ENCODE data around the gene PTGFR.

PTGFR gene

DNA sequence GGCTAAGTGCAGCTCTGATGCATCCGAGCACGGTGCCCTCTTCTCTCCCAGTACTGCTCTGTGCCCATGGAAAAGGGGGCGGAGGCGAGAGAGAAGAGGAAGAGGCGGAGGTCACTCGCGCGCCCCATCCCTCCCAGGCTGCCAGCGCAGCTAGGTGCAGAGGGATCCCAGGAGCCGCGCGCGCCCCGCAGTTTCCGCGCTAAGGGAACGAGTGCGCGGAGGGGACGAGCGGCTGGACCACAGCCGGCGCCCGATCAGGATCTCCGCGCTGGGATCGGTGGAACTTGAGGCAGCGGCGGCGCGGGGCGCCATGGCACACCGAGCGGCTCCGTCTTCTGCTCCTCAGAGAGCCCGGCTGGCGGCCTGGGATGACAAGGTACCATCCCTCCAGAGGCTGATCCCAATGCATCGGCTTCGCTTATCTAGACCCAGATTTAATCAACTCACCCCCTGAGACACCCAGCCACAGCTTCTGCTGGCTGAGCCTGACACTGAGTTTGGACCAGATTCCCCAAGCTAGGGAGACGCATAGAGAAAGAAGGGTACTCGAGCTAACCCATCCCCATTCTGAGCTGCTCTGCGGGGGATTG lies at the start of gene PTGFR:
Gene PTGFR (plus strand): TSS at position 114 of the 590 bp plus-strand sequence. CDS start 1,770 bp downstream, outside the sequence.
- peak within 1 kb of the TSS; percentile 92 for H3K27ac ChIP-seq
- TF ChIP-seq, protein P1, sequence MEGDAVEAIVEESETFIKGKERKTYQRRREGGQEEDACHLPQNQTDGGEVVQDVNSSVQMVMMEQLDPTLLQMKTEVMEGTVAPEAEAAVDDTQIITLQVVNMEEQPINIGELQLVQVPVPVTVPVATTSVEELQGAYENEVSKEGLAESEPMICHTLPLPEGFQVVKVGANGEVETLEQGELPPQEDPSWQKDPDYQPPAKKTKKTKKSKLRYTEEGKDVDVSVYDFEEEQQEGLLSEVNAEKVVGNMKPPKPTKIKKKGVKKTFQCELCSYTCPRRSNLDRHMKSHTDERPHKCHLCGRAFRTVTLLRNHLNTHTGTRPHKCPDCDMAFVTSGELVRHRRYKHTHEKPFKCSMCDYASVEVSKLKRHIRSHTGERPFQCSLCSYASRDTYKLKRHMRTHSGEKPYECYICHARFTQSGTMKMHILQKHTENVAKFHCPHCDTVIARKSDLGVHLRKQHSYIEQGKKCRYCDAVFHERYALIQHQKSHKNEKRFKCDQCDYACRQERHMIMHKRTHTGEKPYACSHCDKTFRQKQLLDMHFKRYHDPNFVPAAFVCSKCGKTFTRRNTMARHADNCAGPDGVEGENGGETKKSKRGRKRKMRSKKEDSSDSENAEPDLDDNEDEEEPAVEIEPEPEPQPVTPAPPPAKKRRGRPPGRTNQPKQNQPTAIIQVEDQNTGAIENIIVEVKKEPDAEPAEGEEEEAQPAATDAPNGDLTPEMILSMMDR (conservative IDR thresholded peaks at IDR 0.05), result no peak
- TF ChIP-seq ZFX (IDR thresholded peaks at IDR 0.05), result no peak

DNA sequence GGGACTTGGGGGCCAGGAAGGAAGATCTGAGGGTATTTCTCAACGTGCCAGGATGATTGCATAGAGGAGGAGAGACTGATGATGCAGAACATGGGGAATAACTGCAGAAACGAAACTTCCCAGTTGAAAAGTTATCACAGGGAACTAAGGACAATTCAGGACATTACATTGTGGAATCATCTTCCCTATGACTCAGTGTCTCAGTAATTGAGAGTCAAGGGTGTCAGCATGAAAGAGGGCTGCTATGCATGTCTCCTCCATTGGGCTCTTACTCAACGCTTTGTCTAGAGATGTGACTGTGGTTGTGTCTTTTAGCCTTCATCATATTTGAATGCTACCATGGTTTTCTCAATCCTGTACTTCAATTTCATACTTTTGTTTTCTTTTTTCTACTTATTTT lies 48.9 kb upstream of the PTGFR start:
- TF ChIP-seq ZFX (IDR thresholded peaks at IDR 0.05), result no peak
- TF ChIP-seq, protein P1 (conservative IDR thresholded peaks at IDR 0.05), result no peak
- H3K27ac ChIP-seq, result no peak overlapping the region

GRCh38 chr1:78447086-78447485 lies 43.7 kb upstream of the PTGFR start:
- TF ChIP-seq, protein P1 (conservative IDR thresholded peaks at IDR 0.05), result no peak
- no peak for TF ChIP-seq ZFX (IDR thresholded peaks at IDR 0.05)
- H3K27ac ChIP-seq, result no peak overlapping the region

DNA sequence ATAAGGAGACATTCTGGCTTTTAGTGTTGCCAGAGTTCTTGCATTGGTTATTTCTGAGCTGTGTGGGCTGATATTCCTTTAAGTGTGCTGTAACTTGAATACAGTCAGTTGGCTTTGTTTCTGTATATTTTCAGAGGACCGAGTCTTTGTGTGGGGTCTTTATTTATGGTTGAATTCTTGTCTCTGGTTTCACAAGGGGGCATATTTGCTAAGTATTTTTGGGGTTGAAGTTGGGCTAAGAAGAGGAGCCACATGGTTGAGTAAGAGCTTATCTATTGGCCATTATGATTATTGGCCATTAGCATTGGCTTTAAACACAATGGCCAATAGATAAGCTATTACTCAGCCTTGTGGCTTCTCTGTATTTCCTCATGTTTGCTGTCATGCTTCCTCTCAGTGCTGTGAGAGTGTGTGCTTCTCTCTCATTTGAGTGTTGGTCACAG lies 26.3 kb upstream of the PTGFR start:
- TF ChIP-seq, protein P1 (conservative IDR thresholded peaks at IDR 0.05), result no peak
- H3K27ac ChIP-seq, result no peak overlapping the region

- TF ChIP-seq, protein P1 (conservative IDR thresholded peaks at IDR 0.05), result no peak
- TF ChIP-seq ZFX (IDR thresholded peaks at IDR 0.05), result no peak
- H3K27ac ChIP-seq, result no peak overlapping the region
Measured at GRCh38 chr1:78465143-78465542, 25.6 kb upstream of the PTGFR start.

GRCh38 chr1:78468521-78468920 lies 22.3 kb upstream of the PTGFR start:
- no peak overlapping the region for H3K27ac ChIP-seq
- TF ChIP-seq ZFX (IDR thresholded peaks at IDR 0.05), result no peak
- TF ChIP-seq, protein P1 (conservative IDR thresholded peaks at IDR 0.05), result no peak

DNA sequence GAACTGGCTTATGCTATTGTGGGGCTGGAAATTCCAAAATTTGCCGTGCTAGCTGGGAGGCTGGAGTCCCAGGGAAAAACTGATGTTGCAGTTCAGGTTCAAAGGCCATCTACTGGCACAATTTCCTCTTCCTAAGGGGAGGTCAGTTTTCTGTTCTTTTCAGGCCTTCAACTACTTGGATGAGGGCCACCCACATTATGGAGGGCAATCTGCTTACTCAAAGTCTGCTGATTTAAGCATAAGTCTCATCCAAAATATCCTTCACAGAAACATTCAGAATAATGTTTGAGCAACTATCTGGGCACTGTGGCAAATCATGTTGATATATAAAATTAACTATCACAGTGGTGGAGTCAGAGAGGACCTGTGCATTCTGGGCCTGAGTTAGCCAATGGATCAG lies 21.2 kb upstream of the PTGFR start:
- H3K27ac ChIP-seq, result no peak overlapping the region
- TF ChIP-seq ZFX (IDR thresholded peaks at IDR 0.05), result no peak
- TF ChIP-seq, protein P1 (conservative IDR thresholded peaks at IDR 0.05), result no peak

All from C4-2B (cell line).